HS-27A (cell line): Measurements from ENCODE around the gene PIWIL1.
A peak's percentile ranks its signal among the peaks of the same experiment; 100 is the strongest.

Experiments used
- DNase-seq: peaks from one replicate; pipeline ENCODE4 v3.0.0-alpha.2; 2012; ENCODE audit warnings: low read depth, missing footprints

The PIWIL1 gene

GRCh38 chr12:130337488-130338303, at the start of gene PIWIL1:
PIWIL1 (plus strand) TSS chr12:130337887; CDS start chr12:130342592, 4,705 bp downstream.
- DNase-seq = no peak

GRCh38 chr12:130288206-130288605, 49.5 kb upstream of the PIWIL1 start:
- no peak for DNase-seq

- no peak for DNase-seq
These were observed 49.0 kb upstream of the PIWIL1 start for GRCh38 chr12:130288691-130289090.

GRCh38 chr12:130290114-130290513, 47.6 kb upstream of the PIWIL1 start:
- DNase-seq = no peak

GRCh38 chr12:130298322-130299021, 39.2 kb upstream of the PIWIL1 start:
- no peak for DNase-seq

- no peak for DNase-seq
These were observed 38.1 kb upstream of the PIWIL1 start for GRCh38 chr12:130299574-130299973.

GRCh38 chr12:130300090-130300489, 37.6 kb upstream of the PIWIL1 start:
- no peak for DNase-seq

- DNase-seq = no peak
These were observed 36.8 kb upstream of the PIWIL1 start for GRCh38 chr12:130300737-130301535.

GRCh38 chr12:130301559-130301958, 36.1 kb upstream of the PIWIL1 start:
- DNase-seq = no peak

GRCh38 chr12:130303781-130304180, 33.9 kb upstream of the PIWIL1 start:
- no peak for DNase-seq

- no peak for DNase-seq
These were observed 29.8 kb upstream of the PIWIL1 start for GRCh38 chr12:130307859-130308258.

- no peak for DNase-seq
These were observed 29.3 kb upstream of the PIWIL1 start for GRCh38 chr12:130308393-130308792.

GRCh38 chr12:130316251-130316650, 21.4 kb upstream of the PIWIL1 start:
- no peak for DNase-seq

- DNase-seq = no peak
These were observed 17.2 kb upstream of the PIWIL1 start for GRCh38 chr12:130320536-130320935.

GRCh38 chr12:130322263-130322662, 15.4 kb upstream of the PIWIL1 start:
- DNase-seq = no peak

- DNase-seq = no peak
These were observed 7.0 kb upstream of the PIWIL1 start for GRCh38 chr12:130330685-130331084.

GRCh38 chr12:130331146-130331545, 6.5 kb upstream of the PIWIL1 start:
- DNase-seq = no peak

GRCh38 chr12:130333341-130333740, 4.3 kb upstream of the PIWIL1 start:
- DNase-seq = no peak

GRCh38 chr12:130334399-130334798, 3.3 kb upstream of the PIWIL1 start:
- no peak for DNase-seq

GRCh38 chr12:130334937-130335336, 2.8 kb upstream of the PIWIL1 start:
- no peak for DNase-seq

GRCh38 chr12:130335517-130336392, 1.9 kb upstream of the PIWIL1 start:
- DNase-seq = peak; percentile 1
